CD14-positive monocyte (primary cell): ENCODE results near the gene SLC35F3. TPM values are rescaled to one million over a fixed set of nuclear protein-coding genes. Genes with fewer than 3 reads are reported as not detected.

Source experiments
- DNase-seq, 3 donors: peaks; one replicate each; pipeline ENCODE4 v3.0.0-alpha.2; 2011 to 2022
- H2AFZ ChIP-seq: 2 replicates; pipeline ENCODE4 v1.6.0; 2012; ENCODE audit warnings: mild to moderate bottlenecking, low read depth, low read length, inconsistent platforms; ENCODE audit not compliant: insufficient read depth, poor library complexity, severe bottlenecking
- H3K27ac ChIP-seq, 2 donors: 1 replicate in 1 of 2; 2 replicates in 1 of 2; pipeline ENCODE4 v1.5.1; 2012 to 2013; ENCODE audit warnings: low read length in 2 of 2, control low read depth in 1 of 2, inconsistent platforms in 1 of 2, low read depth in 1 of 2, mild to moderate bottlenecking in 1 of 2
- H3K27me3 ChIP-seq, 2 donors: one replicate each; pipeline versions ENCODE4 v1.6.0 to v1.6.1; 2011 to 2013; ENCODE audit warnings: low read length in 2 of 2; ENCODE audit not compliant: control insufficient read depth in 2 of 2, insufficient read depth in 2 of 2
- H3K36me3 ChIP-seq, 2 donors: replicated peaks in 1 of 2; 1 replicate in 1 of 2; 2 replicates in 1 of 2; pipeline versions ENCODE4 v1.5.1 to v1.6.1; 2012 to 2013; ENCODE audit warnings: low read length in 2 of 2, control low read depth in 1 of 2, inconsistent platforms in 1 of 2, mild to moderate bottlenecking in 1 of 2; ENCODE audit not compliant: insufficient read depth in 2 of 2, control insufficient read depth in 1 of 2
- H3K4me1 ChIP-seq, 2 donors: 1 replicate in 1 of 2; 2 replicates in 1 of 2; pipeline versions ENCODE4 v1.5.1 to v1.6.1; 2012 to 2013; ENCODE audit warnings: low read length in 2 of 2, control low read depth in 1 of 2, inconsistent platforms in 1 of 2, mild to moderate bottlenecking in 1 of 2, moderate library complexity in 1 of 2; ENCODE audit not compliant: insufficient read depth in 2 of 2, control insufficient read depth in 1 of 2
- H3K4me2 ChIP-seq: replicated peaks from 2 replicates; pipeline ENCODE3; 2012; ENCODE audit warnings: low read length, moderate library complexity, mild to moderate bottlenecking; ENCODE audit not compliant: poor library complexity, severe bottlenecking; ENCODE audit errors: extremely low read depth
- H3K4me3 ChIP-seq, 3 experiments: fragments of 200-600 bp in 1 of 3; sonication (generic) in 1 of 3; replicated peaks in 1 of 3; 1 replicate in 2 of 3; 2 replicates in 1 of 3; pipeline ENCODE4 v1.5.1; 2011 to 2013; ENCODE audit warnings: low read length in 3 of 3, mild to moderate bottlenecking in 3 of 3, control low read depth in 2 of 3, low read depth in 2 of 3, inconsistent platforms in 1 of 3, moderate library complexity in 1 of 3
- H3K79me2 ChIP-seq: 2 replicates; pipeline ENCODE4 v1.6.0; 2012; ENCODE audit warnings: mild to moderate bottlenecking, control low read depth, inconsistent platforms, low read length, moderate library complexity; ENCODE audit not compliant: insufficient read depth
- H3K9ac ChIP-seq: 2 replicates; pipeline ENCODE4 v1.6.0; 2017; ENCODE audit warnings: low read length, mild to moderate bottlenecking; ENCODE audit not compliant: insufficient read depth, poor library complexity, severe bottlenecking
- H3K9me3 ChIP-seq, 2 donors: replicated peaks in 1 of 2; 1 replicate in 1 of 2; 2 replicates in 1 of 2; pipeline versions ENCODE4 v1.5.1 to v1.6.1; 2012 to 2013; ENCODE audit warnings: low read length in 2 of 2, control low read depth in 1 of 2; ENCODE audit not compliant: control insufficient read depth in 1 of 2, insufficient read depth in 1 of 2
- H4K20me1 ChIP-seq: 2 replicates; pipeline ENCODE4 v1.6.0; 2012; ENCODE audit warnings: mild to moderate bottlenecking, low read length, control low read depth, moderate library complexity; ENCODE audit not compliant: insufficient read depth
- H3K27ac Mint-ChIP-seq, 7 donors: one replicate each; pipeline ENCODE4 v1.8.0; 2020; ENCODE audit warnings: mild to moderate bottlenecking in 7 of 7, mixed read lengths in 7 of 7, moderate library complexity in 6 of 7, inconsistent platforms in 2 of 7
- H3K27me3 Mint-ChIP-seq, 3 donors: one replicate each; pipeline ENCODE4 v1.8.0; 2021 to 2022; ENCODE audit warnings: low read depth in 3 of 3, mild to moderate bottlenecking in 3 of 3, mixed read lengths in 3 of 3, moderate library complexity in 3 of 3, inconsistent platforms in 1 of 3
- H3K36me3 Mint-ChIP-seq, 2 donors: one replicate each; pipeline ENCODE4 v1.8.0; 2020; ENCODE audit warnings: mixed read lengths in 2 of 2, inconsistent platforms in 1 of 2, mild to moderate bottlenecking in 1 of 2
- H3K4me1 Mint-ChIP-seq: one replicate; pipeline ENCODE4 v1.8.0; 2020; ENCODE audit warnings: mild to moderate bottlenecking, mixed read lengths
- H3K4me3 Mint-ChIP-seq, 2 donors: one replicate each; pipeline ENCODE4 v1.8.0; 2020; ENCODE audit warnings: mild to moderate bottlenecking in 2 of 2, mixed read lengths in 2 of 2, moderate library complexity in 1 of 2
- H3K9me3 Mint-ChIP-seq, 7 donors: one replicate each; pipeline ENCODE4 v1.8.0; 2020 to 2022; ENCODE audit warnings: mixed read lengths in 7 of 7, mild to moderate bottlenecking in 6 of 7, moderate library complexity in 6 of 7, inconsistent platforms in 2 of 7
- CTCF ChIP-seq: fragments of 200-600 bp; IDR thresholded peaks from one replicate; pipeline ENCODE4 v1.8.0; 2022; ENCODE audit warnings: antibody characterized with exemption, mild to moderate bottlenecking
- WGBS: methylation state at CpG from one replicate; pipeline ENCODE4 v1.1.5; 2013; ENCODE audit warnings: missing lambda C conversion rate; ENCODE audit not compliant: insufficient coverage; 5-methylcytosine and 5-hydroxymethylcytosine counted together
- intact Hi-C, 2 donors: fragments of 100-400 bp; cut with micrococcal nuclease; formaldehyde crosslinking; loops; one replicate each; pipeline versions ENCODE4 v1.15.0 to v1.15.1; 2023
- polyA plus RNA-seq, 3 donors: library from polyadenylated mRNA; depleted of rRNA in 1 of 3; unstranded in 2 of 3; stranded (reverse) in 1 of 3; fragments of 300-500 nt in 2 of 3; fragments of >200 nt in 1 of 3; fragmentation: Illumina TruSeq in 2 of 3; gene quantifications; 1 replicate in 2 of 3; 2 replicates in 1 of 3; pipeline ENCODE4 v1.2.3, GENCODE V29; 2012 to 2021

The SLC35F3 gene
- polyA plus RNA-seq, 3 donors, result 0.17 to 0.78 TPM; not detected in 1

- no peak for TF ChIP-seq CTCF
Observed at GRCh38 chr1:234094172-234094571, 189.7 kb downstream of the SLC35F3 start.

GRCh38 chr1:234096161-234096770 lies 191.8 kb downstream of the SLC35F3 start:
- no peak overlapping the region for H3K4me3 ChIP-seq
- peaks cover 0 to 1% (median 0%) of the 10 kb centered on the region in 3 donors for H3K27me3 Mint-ChIP-seq
- no peaks in the 10 kb centered on the region for H3K9me3 Mint-ChIP-seq
- no peaks in the 10 kb centered on the region for H3K27me3 ChIP-seq
- no peak overlapping the region for H3K9ac ChIP-seq
- intact Hi-C loops, result no loop called here
- H3K9me3 ChIP-seq, result no peaks in the 10 kb centered on the region
- H3K79me2 ChIP-seq, result no peaks in the 10 kb centered on the region
- no peaks in the 10 kb centered on the region for H3K36me3 ChIP-seq
- no peaks in the 10 kb centered on the region for H3K36me3 Mint-ChIP-seq
- TF ChIP-seq CTCF, result no peak
- H3K27ac ChIP-seq, result no peak overlapping the region
- H3K27ac Mint-ChIP-seq, result no peak overlapping the region
- no peaks in the 10 kb centered on the region for H4K20me1 ChIP-seq
- H3K4me1 Mint-ChIP-seq, result peaks cover 32% of the 10 kb centered on the region
- no peak overlapping the region for H3K4me2 ChIP-seq
- no peak overlapping the region for H3K4me3 Mint-ChIP-seq
- peaks cover 5 to 13% of the 10 kb centered on the region in 2 donors for H3K4me1 ChIP-seq
- no peak for DNase-seq
- 100% methylated on average over 1 of the region's 7 CpGs for WGBS
- no peak overlapping the region for H2AFZ ChIP-seq

More at GRCh38 chr1:234094172-234094571, 189.7 kb downstream of the SLC35F3 start:
- WGBS, result no CpG with 5 or more reads among the region's 1 CpG
- Histone ChIP-seq H3K36me3 (no peaks in the 10 kb centered on the region), H3K4me2 (no peak overlapping the region), H3K27me3 (no peaks in the 10 kb centered on the region), H3K9ac (no peak overlapping the region), H3K4me3 (no peak overlapping the region), H4K20me1 (no peaks in the 10 kb centered on the region), H3K79me2 (no peaks in the 10 kb centered on the region), H3K9me3 (peaks cover 0 to 8% of the 10 kb centered on the region in 2 donors), H2AFZ (no peak overlapping the region), H3K27ac (no peak overlapping the region), H3K4me1 (peaks cover 5 to 13% of the 10 kb centered on the region in 2 donors)
- intact Hi-C loops, result no loop called here
- no peak for DNase-seq
- Mint-ChIP-seq H3K4me1 (peaks cover 32% of the 10 kb centered on the region), H3K36me3 (no peaks in the 10 kb centered on the region), H3K9me3 (peaks cover 0 to 8% (median 5%) of the 10 kb centered on the region in 7 donors), H3K4me3 (no peak overlapping the region), H3K27me3 (peaks cover 0 to 1% (median 0%) of the 10 kb centered on the region in 3 donors), H3K27ac (no peak overlapping the region)
